Activated naive CD4-positive, alpha-beta T cell treated with anti-CD3 and anti-CD28 coated beads, Interleukin-2, amount 10 ng/mL, durations not matched to agents 7 days and 5 days (primary cell): Measurements from ENCODE around the gene KIAA1328.
"Not testable (repeated sequence)": the region's sequence is repeated elsewhere in the genome, so short reads cannot be mapped to it uniquely, and the experiment has no call there.

ENCODE experiments used
- CTCF ChIA-PET: fragments of 350-600 bp; sonication (Branson Sonifier 250); formaldehyde crosslinking; loops from one replicate; lab custom pipeline; 2021; ENCODE audit warnings: antibody characterized with exemption; lab: Charles Lee
- DNase-seq: peaks from one replicate; pipeline ENCODE4 v3.0.0-alpha.2; 2020
- H3K27ac Mint-ChIP-seq: one replicate; pipeline ENCODE4 v1.8.0; 2021; ENCODE audit warnings: mild to moderate bottlenecking, moderate library complexity, mixed read lengths
- H3K27me3 Mint-ChIP-seq: one replicate; pipeline ENCODE4 v1.8.0; 2021; ENCODE audit warnings: mild to moderate bottlenecking, mixed read lengths
- H3K36me3 Mint-ChIP-seq: one replicate; pipeline ENCODE4 v1.8.0; 2021; ENCODE audit warnings: mixed read lengths
- H3K4me1 Mint-ChIP-seq: one replicate; pipeline ENCODE4 v1.8.0; 2021; ENCODE audit warnings: mixed read lengths
- H3K4me3 Mint-ChIP-seq: one replicate; pipeline ENCODE4 v1.8.0; 2021; ENCODE audit warnings: mild to moderate bottlenecking, moderate library complexity, mixed read lengths
- H3K9me3 Mint-ChIP-seq: one replicate; pipeline ENCODE4 v1.8.0; 2021; ENCODE audit warnings: mixed read lengths

The KIAA1328 gene

DNA sequence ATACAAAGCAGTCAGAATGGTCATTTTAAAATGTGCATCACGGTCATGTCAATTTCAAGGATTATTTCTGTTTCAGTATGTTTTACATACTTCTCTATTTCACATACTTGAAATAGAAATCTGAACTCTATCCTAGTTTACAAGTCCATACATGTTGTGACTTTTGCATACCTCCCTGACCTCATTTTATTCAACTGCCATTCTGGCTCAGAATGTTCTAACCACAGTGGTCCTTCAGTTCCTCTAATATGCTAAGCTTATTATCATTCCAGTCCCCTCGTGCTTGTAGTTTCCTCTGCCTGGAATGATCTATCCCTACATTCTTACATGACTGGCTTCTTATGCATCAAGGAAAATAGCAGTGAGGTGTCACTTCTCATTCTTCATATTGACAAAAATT, 295.6 kb downstream of the KIAA1328 start:
- DNase-seq = no peak
- CTCF ChIA-PET = no interaction called here
- Mint-ChIP-seq H3K27ac (no peak overlapping the region), H3K4me1 (no peaks in the 10 kb centered on the region), H3K9me3 (no peaks in the 10 kb centered on the region), H3K27me3 (no peaks in the 10 kb centered on the region), H3K4me3 (no peak overlapping the region), H3K36me3 (no peaks in the 10 kb centered on the region)

DNA sequence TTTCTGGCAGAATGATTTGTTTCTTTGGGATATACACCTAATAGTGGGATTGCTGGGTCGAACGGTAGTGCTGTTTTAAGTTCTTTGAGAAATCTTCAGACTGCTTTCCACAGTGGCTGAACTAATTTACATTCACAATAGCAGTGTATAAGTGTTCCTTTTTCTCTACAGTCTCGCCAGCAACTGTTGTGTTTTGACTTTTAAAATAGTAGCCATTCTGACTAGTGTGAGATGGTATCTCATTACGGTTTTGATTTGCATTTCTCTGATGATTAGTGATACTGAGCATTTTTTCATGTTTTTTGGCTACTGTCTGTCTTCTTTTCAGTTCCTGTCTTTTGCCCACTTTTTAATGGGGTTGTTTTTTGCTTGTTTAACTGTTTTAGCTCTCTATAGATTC, 306.2 kb downstream of the KIAA1328 start:
- H3K9me3 Mint-ChIP-seq = peaks cover 8% of the 10 kb centered on the region
- CTCF ChIA-PET = no interaction called here
- DNase-seq = no peak
- H3K36me3 Mint-ChIP-seq = no peaks in the 10 kb centered on the region
- no peaks in the 10 kb centered on the region for H3K4me1 Mint-ChIP-seq
- H3K4me3 Mint-ChIP-seq = no peak overlapping the region
- no peak overlapping the region for H3K27ac Mint-ChIP-seq
- no peaks in the 10 kb centered on the region for H3K27me3 Mint-ChIP-seq

DNA sequence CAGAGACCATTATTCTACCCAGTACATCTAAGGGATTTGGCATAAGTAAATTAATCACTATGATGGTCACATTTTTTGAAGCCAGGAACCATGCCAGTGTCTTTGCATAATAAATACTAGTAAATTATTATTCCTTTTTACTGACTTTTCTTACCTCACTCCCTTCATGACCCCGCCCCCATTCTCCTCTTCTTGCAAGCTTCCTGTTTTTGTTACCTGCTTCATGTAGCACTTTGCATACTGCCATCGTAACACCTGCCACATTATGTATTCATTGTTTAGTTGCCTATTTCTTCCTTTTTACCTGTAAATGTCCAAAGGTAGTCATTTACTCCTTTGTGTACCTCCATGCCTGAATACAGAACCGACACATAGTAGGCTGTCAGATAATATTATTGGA, 309.5 kb downstream of the KIAA1328 start:
- Mint-ChIP-seq H3K27ac (no peak overlapping the region), H3K36me3 (no peaks in the 10 kb centered on the region), H3K27me3 (no peaks in the 10 kb centered on the region), H3K4me1 (no peaks in the 10 kb centered on the region), H3K9me3 (peaks cover 4% of the 10 kb centered on the region), H3K4me3 (no peak overlapping the region)
- CTCF ChIA-PET = no interaction called here
- no peak for DNase-seq

DNA sequence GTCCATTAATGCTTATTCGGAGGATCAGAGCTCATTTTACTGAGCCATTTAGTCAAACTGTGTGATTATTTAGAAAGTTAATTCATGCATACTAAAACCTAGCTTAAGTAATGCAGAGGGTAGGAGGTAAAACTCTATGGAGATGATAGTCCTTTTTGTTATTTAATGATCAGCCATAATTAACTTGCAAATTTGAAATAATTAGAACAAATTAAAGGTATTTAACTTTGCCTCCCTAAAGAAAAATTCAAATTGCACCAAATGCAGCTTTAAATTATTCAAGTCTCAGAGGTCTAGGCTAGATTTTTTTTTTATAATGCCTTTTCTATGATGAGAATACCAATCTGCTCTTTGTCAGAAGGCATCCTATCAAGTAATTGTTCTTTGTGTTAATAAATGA, 310.9 kb downstream of the KIAA1328 start:
- H3K9me3 Mint-ChIP-seq = peaks cover 4% of the 10 kb centered on the region
- CTCF ChIA-PET = no interaction called here
- DNase-seq = no peak
- no peak overlapping the region for H3K4me3 Mint-ChIP-seq
- H3K27me3 Mint-ChIP-seq = no peaks in the 10 kb centered on the region
- H3K4me1 Mint-ChIP-seq = no peaks in the 10 kb centered on the region
- no peaks in the 10 kb centered on the region for H3K36me3 Mint-ChIP-seq
- no peak overlapping the region for H3K27ac Mint-ChIP-seq

DNA sequence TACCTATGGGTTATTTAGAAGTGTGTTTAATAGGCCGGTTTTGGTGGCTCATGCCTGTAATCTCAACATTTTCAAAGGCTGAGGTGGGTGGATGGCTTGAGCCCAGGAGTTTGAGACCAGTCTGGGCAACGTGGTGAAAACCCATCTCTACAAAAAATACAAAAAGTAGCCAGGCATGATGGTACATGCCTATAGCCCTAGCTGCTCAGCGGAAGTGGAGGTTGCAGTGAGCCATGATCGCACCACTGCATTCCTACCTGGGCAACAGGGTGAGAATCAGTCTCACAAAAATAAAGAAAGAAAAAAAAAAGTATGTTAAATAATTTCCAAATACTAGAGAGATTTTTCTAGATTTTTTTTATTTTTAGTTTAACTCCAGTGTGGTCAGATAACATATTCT, 316.0 kb downstream of the KIAA1328 start:
- H3K36me3 Mint-ChIP-seq = no peaks in the 10 kb centered on the region
- no peak for DNase-seq
- H3K4me3 Mint-ChIP-seq = no peak overlapping the region
- no peaks in the 10 kb centered on the region for H3K27me3 Mint-ChIP-seq
- peaks cover 3% of the 10 kb centered on the region for H3K9me3 Mint-ChIP-seq
- no peaks in the 10 kb centered on the region for H3K4me1 Mint-ChIP-seq
- no peak overlapping the region for H3K27ac Mint-ChIP-seq
- CTCF ChIA-PET = no interaction called here

DNA sequence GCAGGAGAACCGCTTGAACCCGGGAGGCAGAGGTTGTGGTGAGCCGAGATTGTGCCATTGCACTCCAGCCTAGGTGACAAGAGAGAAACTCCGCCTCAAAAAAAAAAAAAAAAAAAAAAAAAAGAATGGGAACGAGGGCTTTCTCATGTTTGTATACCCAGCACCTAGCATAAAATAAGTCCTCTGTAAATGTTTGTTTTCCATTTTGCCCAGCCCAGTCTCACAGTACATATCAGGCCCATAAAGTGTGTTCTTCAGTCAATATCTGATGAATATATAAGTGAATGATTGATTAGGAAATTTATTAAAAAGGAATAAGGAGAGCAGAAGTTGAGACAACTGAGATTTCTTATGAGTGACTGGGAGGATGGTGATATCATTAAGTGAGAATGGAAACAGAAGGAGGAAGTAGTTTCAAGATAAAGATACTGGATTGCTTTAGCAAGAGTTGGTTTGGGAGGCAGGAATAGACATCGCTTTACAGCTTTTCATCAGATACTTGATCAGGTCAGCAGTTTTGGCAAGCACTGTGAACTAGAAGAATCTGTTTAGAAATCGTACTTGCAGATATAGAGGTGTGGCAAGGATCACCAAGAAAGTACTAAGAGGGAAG, 327.5 kb downstream of the KIAA1328 start:
- CTCF ChIA-PET = no interaction called here
- Mint-ChIP-seq H3K27me3 (no peaks in the 10 kb centered on the region), H3K27ac (no peak overlapping the region), H3K9me3 (peaks cover 2% of the 10 kb centered on the region), H3K4me3 (no peak overlapping the region), H3K4me1 (no peaks in the 10 kb centered on the region), H3K36me3 (no peaks in the 10 kb centered on the region)
- DNase-seq = no peak

DNA sequence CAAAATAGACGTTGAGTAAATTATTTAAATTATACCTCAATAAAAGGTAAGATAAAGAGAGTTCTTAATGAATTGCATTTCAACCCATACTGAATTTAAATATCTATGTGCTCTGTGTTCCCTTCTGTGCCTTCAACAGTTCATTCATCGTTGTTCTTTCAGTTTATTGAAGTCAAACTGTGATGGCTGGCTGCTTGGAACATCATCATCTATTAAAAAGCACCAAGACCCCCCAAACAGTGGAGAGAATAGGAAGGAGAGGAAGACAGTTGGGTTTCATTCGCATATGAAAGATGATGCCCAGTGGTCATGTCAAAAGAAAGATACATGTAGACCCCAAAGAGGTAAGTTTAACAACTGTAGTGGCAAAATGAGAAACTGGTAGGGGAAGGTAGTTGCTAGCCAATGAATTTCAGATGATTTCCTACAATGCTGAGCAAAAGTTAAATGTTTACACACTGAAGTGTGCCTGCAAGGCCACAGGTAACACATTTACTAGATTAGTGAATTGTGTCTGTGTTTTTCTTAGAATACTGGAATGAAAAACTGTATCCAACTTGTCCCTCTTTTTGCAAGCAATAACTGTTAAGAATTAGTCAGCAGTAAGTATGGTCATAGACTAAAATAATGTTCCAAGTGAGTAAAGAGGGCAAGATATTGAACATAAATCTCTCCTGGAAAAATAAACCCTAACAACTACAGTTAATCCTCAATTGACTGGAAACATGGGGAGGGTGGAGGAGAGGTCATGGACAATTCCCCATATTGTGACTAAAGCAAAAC, 331.3 kb downstream of the KIAA1328 start:
- DNase-seq = no peak
- Mint-ChIP-seq H3K27me3 (no peaks in the 10 kb centered on the region), H3K4me1 (no peaks in the 10 kb centered on the region), H3K9me3 (no peaks in the 10 kb centered on the region), H3K27ac (no peak overlapping the region), H3K36me3 (no peaks in the 10 kb centered on the region), H3K4me3 (no peak overlapping the region)
- CTCF ChIA-PET = no interaction called here

DNA sequence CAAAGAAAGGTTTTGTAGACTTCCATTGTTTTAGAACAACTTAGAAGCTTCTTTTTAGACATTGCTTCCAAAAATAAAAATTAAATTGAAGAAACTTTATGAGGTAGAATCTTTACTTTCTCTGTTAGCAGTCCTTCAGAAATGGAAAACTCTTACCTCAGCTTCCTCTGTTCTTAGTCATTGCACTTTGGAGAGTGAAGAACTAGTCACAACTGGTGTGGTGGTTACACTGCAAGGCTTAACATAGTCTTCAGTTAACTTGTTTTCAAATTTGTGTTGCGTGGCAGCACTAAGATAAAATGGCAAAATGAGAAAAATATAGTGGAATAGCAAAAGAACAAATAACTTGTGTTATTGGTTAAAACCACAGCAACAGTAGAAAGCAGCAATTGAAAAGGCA, 332.6 kb downstream of the KIAA1328 start:
- H3K27me3 Mint-ChIP-seq = no peaks in the 10 kb centered on the region
- H3K27ac Mint-ChIP-seq = no peak overlapping the region
- no peak overlapping the region for H3K4me3 Mint-ChIP-seq
- CTCF ChIA-PET = interaction anchor here (0.6 kb wide), 1 partner anchor 241 kb away, joined by 4 read pairs; no protein-coding TSS in a partner anchor
- H3K4me1 Mint-ChIP-seq = no peaks in the 10 kb centered on the region
- no peak for DNase-seq
- no peaks in the 10 kb centered on the region for H3K9me3 Mint-ChIP-seq
- H3K36me3 Mint-ChIP-seq = no peaks in the 10 kb centered on the region

DNA sequence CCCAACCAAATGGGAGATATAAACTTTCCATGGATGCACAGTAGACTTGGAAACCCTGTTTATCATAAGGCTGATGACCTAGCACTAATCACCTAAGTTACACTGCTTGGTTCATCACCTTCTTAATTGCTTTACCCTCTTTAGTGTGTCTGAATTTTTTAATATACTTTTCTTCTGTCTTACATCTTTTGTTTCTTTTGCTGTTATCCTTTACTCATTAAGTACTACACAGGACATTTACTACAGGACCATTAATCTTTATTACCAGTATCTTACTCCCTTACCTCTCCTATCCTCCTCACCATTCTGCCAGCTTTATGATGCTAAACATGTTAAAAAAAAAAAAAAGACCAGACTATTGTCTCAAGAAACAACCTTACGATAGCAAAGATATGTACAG, 333.6 kb downstream of the KIAA1328 start:
- H3K4me1 Mint-ChIP-seq = no peaks in the 10 kb centered on the region
- H3K27ac Mint-ChIP-seq = no peak overlapping the region
- H3K36me3 Mint-ChIP-seq = no peaks in the 10 kb centered on the region
- CTCF ChIA-PET = interaction anchor here (0.6 kb wide), 1 partner anchor 224 kb away, joined by 3 read pairs; no protein-coding TSS in a partner anchor
- no peaks in the 10 kb centered on the region for H3K27me3 Mint-ChIP-seq
- no peak for DNase-seq
- no peak overlapping the region for H3K4me3 Mint-ChIP-seq
- no peaks in the 10 kb centered on the region for H3K9me3 Mint-ChIP-seq

DNA sequence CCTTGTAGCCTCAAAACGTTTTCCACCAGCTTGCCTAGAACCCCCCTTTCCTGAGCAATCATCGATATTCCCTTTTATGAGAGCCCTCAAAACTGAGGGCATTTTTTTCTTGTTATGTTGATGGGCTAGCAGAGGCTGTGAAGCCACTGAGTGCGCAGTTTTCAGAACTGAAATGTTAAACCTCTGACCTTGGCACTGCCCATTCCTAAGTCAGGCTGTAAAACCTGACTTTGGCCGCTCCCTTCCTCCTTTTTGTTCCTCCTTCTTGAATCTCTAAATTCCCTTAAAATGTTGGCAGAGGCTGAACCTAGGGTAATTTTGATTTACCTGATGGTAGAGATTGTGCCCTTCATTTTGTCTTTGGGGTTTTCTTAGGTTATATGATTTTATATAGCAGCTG, 334.2 kb downstream of the KIAA1328 start:
- CTCF ChIA-PET = no interaction called here
- Mint-ChIP-seq H3K27me3 (no peaks in the 10 kb centered on the region), H3K36me3 (no peaks in the 10 kb centered on the region), H3K27ac (no peak overlapping the region), H3K9me3 (no peaks in the 10 kb centered on the region), H3K4me3 (no peak overlapping the region), H3K4me1 (no peaks in the 10 kb centered on the region)
- no peak for DNase-seq

DNA sequence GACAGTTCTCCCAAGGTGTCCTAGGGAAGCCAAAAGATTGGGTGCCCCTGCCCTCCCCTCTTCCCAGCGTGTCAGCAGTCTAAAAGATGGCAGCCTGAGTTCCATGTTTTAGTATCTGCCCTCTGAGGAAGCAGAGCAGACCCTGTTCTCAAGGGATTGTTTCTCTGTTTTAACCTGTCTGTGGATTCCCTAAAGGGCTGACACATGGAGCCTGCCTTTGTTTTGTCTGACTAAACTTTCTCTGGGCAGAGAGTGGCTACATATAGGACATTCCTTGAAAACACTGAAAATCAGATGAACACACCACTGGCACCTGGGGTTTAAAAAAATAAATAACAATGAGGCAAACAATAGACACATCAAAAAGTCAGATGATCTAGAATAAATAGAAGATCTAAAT, 337.6 kb downstream of the KIAA1328 start:
- Mint-ChIP-seq H3K27me3 (no peaks in the 10 kb centered on the region), H3K27ac (no peak overlapping the region), H3K36me3 (no peaks in the 10 kb centered on the region), H3K4me1 (no peaks in the 10 kb centered on the region), H3K4me3 (no peak overlapping the region), H3K9me3 (no peaks in the 10 kb centered on the region)
- no peak for DNase-seq
- CTCF ChIA-PET = no interaction called here

DNA sequence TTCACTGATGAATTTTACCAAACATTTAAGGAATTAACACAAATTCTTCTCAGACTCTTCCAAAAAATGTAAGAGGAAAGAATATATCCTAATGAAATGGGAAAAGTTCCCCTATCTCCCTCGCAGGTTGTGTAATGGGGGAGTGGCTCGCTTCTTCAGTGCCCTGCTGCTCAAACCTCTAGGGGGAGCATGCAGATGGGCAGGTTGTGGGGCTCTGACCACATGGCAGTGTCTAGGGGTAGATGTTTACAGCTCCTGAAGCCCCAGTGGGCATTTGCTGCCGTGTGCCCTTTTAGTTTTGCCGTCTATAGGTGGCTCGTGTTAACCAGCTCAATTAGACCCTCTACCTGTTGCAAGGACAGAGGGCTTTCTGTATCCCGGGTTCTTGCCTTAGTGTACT, 338.0 kb downstream of the KIAA1328 start:
- DNase-seq, H3K27ac Mint-ChIP-seq, CTCF ChIA-PET, H3K36me3 Mint-ChIP-seq, H3K9me3 Mint-ChIP-seq, H3K27me3 Mint-ChIP-seq, H3K4me1 Mint-ChIP-seq, H3K4me3 Mint-ChIP-seq: not testable (repeated sequence)

DNA sequence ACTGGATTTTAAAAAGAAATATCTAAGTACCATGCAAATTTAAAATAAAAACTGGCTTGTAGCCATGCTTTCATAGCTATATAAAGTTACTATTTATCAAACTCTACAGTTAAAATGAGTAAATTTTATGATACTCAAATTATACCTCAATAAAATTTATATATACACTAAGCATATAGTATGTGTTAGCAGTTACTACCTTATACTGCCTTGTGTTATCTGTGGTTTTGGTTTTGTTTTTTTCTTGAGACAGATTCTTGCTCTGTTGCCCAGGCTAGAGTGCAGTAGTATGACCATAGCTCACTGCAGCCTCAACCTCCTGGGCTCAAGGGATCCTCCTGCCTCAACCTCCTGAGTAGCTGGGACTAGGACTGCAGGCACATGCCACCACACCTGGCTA, 342.1 kb downstream of the KIAA1328 start:
- Mint-ChIP-seq H3K4me3 (no peak overlapping the region), H3K4me1 (no peaks in the 10 kb centered on the region), H3K9me3 (no peaks in the 10 kb centered on the region), H3K27me3 (no peaks in the 10 kb centered on the region), H3K27ac (no peak overlapping the region), H3K36me3 (peaks cover 1% of the 10 kb centered on the region)
- CTCF ChIA-PET = no interaction called here
- no peak for DNase-seq

DNA sequence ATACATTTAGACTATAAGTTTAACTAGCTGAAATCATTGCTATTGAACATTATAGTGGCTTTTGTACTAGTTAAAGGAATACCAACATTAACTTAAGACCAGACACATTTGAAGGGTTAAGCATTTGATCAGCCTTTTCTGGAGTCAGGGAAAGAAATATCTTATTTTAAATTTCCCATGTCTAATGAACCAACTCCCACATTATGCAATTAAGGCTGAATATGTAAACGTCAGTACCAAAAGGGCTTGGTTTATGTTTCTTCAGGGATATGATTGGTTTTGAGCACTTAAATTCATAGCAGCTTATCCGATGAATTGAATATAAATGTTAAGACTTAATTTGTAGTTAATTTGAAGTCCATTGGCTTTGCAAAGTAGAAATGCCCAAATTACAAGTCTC, 344.5 kb downstream of the KIAA1328 start:
- Mint-ChIP-seq H3K9me3 (no peaks in the 10 kb centered on the region), H3K36me3 (peaks cover 1% of the 10 kb centered on the region), H3K27me3 (no peaks in the 10 kb centered on the region), H3K27ac (no peak overlapping the region), H3K4me1 (no peaks in the 10 kb centered on the region), H3K4me3 (no peak overlapping the region)
- CTCF ChIA-PET = no interaction called here
- no peak for DNase-seq
